Ectodermal cell (in vitro differentiated cells): ENCODE results near the gene DPH7.
"Not testable (repeated sequence)": the region's sequence is repeated elsewhere in the genome, so short reads cannot be mapped to it uniquely, and the experiment has no call there.

Experiments used
- H3K27ac ChIP-seq: 2 replicates; pipeline ENCODE4 v1.7.0; 2013; ENCODE audit warnings: mild to moderate bottlenecking, low read depth, low read length; ENCODE audit not compliant: insufficient read depth, poor library complexity, severe bottlenecking
- H3K27me3 ChIP-seq: 2 replicates; pipeline ENCODE4 v1.7.0; 2013; ENCODE audit warnings: mild to moderate bottlenecking, low read length; ENCODE audit not compliant: insufficient read depth, control insufficient read depth, poor library complexity, severe bottlenecking
- H3K36me3 ChIP-seq: one replicate; pipeline ENCODE4 v1.7.0; 2013; ENCODE audit warnings: low read length; ENCODE audit not compliant: control insufficient read depth, insufficient read depth
- H3K4me1 ChIP-seq: one replicate; pipeline ENCODE4 v1.7.0; 2013; ENCODE audit warnings: low read length; ENCODE audit not compliant: control insufficient read depth, insufficient read depth
- H3K4me3 ChIP-seq: 2 replicates; pipeline ENCODE4 v1.7.0; 2013; ENCODE audit warnings: low read depth, low read length, control low read depth; ENCODE audit not compliant: insufficient read depth
- H3K9me3 ChIP-seq: 2 replicates; pipeline ENCODE4 v1.7.0; 2013; ENCODE audit warnings: mild to moderate bottlenecking, low read length, moderate library complexity; ENCODE audit not compliant: control insufficient read depth
- WGBS, 2 experiments: methylation state at CpG; one replicate each; pipeline ENCODE4 v1.1.7; 2013; ENCODE audit warnings: missing lambda C conversion rate in 2 of 2; 5-methylcytosine and 5-hydroxymethylcytosine counted together

DPH7 gene

DNA sequence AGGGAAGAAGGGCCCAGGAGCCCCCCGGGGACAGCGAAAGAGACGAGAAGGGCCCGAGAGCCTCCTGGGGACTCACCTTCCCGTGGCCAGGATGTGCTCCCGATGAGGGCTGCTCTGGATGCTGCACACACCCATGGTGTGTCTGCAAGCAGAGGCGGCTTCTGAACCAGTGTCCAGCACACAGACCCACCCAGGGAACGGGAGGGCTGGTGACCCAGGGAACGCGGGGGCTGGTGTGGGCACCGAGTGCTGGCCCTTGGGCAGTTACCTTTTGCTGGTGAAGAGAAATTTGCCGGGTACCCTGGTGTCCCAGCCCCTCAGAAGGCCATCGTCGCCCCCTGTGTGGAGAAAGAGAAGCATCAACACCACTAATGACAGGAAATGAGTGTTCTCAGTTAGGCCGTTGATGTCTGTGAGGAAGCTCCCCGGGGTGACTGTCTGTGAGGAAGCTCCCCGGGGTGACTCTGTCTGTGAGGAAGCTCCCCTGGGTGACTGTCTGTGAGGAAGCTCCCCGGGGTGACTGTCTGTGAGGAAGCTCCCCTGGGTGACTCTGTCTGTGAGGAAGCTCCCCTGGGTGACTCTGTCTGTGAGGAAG, 13.8 kb downstream of the DPH7 start:
- Histone ChIP-seq H3K27me3 (no peaks in the 10 kb centered on the region), H3K4me1 (no peaks in the 10 kb centered on the region), H3K4me3 (no peak overlapping the region), H3K27ac (no peak overlapping the region), H3K36me3 (peaks cover 12% of the 10 kb centered on the region), H3K9me3 (no peaks in the 10 kb centered on the region)
- WGBS, 2 experiments = 89 to 96% methylated on average over 17 of the region's 18 CpGs

GRCh38 chr9:137564134-137564533, 14.6 kb downstream of the DPH7 start:
- Histone ChIP-seq H3K4me3 (no peak overlapping the region), H3K9me3 (no peaks in the 10 kb centered on the region), H3K27me3 (no peaks in the 10 kb centered on the region), H3K4me1 (no peaks in the 10 kb centered on the region), H3K27ac (no peak overlapping the region), H3K36me3 (peaks cover 17% of the 10 kb centered on the region)
- WGBS, 2 experiments = 95 to 96% methylated on average over 10 of the region's 10 CpGs

- no peaks in the 10 kb centered on the region for H3K9me3 ChIP-seq
- no peak overlapping the region for H3K4me3 ChIP-seq
- H3K27ac ChIP-seq = no peak overlapping the region
- 93 to 95% methylated on average over 4 of the region's 4 CpGs for WGBS, 2 experiments
- H3K4me1 ChIP-seq = no peaks in the 10 kb centered on the region
- peaks cover 30% of the 10 kb centered on the region for H3K36me3 ChIP-seq
- H3K27me3 ChIP-seq = no peaks in the 10 kb centered on the region
Observed at GRCh38 chr9:137558127-137558526, 20.6 kb downstream of the DPH7 start.

DNA sequence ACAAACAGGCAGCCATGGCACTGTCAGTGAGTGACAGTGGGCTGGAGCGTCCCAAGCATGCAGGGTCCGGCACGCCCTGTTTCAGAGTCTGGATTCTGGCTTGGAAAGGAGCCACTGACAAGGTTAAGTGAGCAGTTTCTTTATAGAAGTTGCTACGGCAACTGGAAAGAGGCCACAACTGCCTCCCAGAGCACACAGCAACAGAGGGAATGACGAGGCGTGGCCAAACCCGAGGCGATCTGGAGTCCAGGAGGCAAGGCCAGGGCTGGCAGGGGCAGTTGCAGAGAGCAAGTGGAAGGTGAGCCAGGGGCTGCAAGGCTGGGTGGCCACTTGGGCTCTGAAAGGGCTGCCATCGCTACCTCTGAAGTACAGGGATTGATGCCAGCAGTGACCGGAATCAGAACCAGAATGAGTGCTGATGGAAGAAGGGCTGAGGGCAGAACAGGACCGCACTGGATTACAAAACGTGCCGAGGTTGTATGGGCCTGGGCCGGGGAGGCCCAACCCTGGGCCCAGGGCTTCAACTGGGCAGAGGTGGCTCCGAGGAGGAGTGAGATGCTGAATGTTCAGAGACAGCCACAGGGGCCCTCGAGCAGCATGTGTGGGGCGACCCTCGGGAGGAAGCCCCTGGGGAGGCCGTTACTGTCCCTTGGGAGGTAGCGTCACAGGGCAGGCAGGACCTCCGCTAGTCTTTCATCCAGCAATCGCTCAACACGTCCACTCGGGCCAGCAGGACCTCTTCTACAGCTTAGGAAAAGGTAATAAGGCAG, 22.5 kb downstream of the DPH7 start:
- 94 to 95% methylated on average over 24 of the region's 24 CpGs for WGBS, 2 experiments
- Histone ChIP-seq H3K4me1 (no peaks in the 10 kb centered on the region), H3K36me3 (peaks cover 30% of the 10 kb centered on the region), H3K9me3 (no peaks in the 10 kb centered on the region), H3K27me3 (no peaks in the 10 kb centered on the region), H3K4me3 (no peak overlapping the region), H3K27ac (no peak overlapping the region)

- Histone ChIP-seq H3K27ac (no peak overlapping the region), H3K36me3 (peaks cover 29% of the 10 kb centered on the region), H3K27me3 (no peaks in the 10 kb centered on the region), H3K4me3 (no peak overlapping the region), H3K4me1 (peaks cover under 1% of the 10 kb centered on the region), H3K9me3 (no peaks in the 10 kb centered on the region)
- 95 to 97% methylated on average over 10 of the region's 10 CpGs for WGBS, 2 experiments
Observed at GRCh38 chr9:137555179-137555578, 23.5 kb downstream of the DPH7 start.

DNA sequence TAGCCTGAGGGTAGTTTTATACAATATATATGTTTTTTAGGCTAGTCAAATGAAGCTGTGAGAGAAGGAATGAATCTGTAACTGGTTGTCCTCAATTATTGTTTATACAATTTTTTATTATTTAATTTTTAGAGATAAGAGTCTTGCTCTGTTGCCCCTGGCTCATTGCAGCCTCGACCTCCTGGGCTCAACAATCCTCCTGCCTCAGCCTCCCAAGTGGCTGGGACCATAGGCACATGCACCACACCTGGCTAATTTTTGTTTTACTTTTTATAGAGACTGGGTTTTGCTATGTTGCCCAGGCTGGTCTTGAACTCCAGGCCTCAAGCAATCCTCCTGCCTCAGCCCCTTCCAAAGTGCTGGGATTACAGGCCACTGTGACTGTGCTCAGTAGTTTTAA, 24.4 kb downstream of the DPH7 start:
- H3K27ac ChIP-seq = no peak overlapping the region
- WGBS, 2 experiments = 90 to 93% methylated on average over 1 of the region's 1 CpG
- peaks cover 7% of the 10 kb centered on the region for H3K4me1 ChIP-seq
- no peak overlapping the region for H3K4me3 ChIP-seq
- peaks cover 22% of the 10 kb centered on the region for H3K36me3 ChIP-seq
- no peaks in the 10 kb centered on the region for H3K27me3 ChIP-seq
- no peaks in the 10 kb centered on the region for H3K9me3 ChIP-seq

- H3K9me3 ChIP-seq, H3K27ac ChIP-seq, H3K27me3 ChIP-seq, H3K4me3 ChIP-seq, H3K4me1 ChIP-seq: not testable (repeated sequence)
- WGBS, 2 experiments = 86 to 87% methylated on average over 10 of the region's 10 CpGs
- H3K36me3 ChIP-seq = peaks cover 22% of the 10 kb centered on the region
Observed at GRCh38 chr9:137553654-137554053, 25.1 kb downstream of the DPH7 start.

DNA sequence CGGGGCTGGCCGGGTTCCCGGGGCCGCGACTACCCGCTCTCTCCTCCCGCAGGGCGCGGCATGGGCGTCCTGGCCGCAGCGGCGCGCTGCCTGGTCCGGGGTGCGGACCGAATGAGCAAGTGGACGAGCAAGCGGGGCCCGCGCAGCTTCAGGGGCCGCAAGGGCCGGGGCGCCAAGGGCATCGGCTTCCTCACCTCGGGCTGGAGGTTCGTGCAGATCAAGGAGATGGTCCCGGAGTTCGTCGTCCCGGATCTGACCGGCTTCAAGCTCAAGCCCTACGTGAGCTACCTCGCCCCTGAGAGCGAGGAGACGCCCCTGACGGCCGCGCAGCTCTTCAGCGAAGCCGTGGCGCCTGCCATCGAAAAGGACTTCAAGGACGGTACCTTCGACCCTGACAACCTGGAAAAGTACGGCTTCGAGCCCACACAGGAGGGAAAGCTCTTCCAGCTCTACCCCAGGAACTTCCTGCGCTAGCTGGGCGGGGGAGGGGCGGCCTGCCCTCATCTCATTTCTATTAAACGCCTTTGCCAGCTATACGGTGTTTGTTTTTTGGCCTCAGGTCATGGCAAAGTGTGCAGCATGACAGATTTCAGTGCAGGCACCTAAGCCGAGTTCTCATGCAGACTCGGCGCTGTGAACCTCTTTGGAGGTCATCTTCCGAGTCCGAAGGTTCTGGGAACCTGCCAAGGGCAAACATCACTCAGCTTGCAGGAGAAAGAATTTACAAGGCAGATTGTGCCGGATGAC, 26.5 kb downstream of the DPH7 start:
- Histone ChIP-seq H3K9me3 (no peaks in the 10 kb centered on the region), H3K4me3 (peak overlapping the region; percentile 76), H3K36me3 (peaks cover 13% of the 10 kb centered on the region), H3K4me1 (peaks cover 7% of the 10 kb centered on the region), H3K27ac (no peak overlapping the region), H3K27me3 (no peaks in the 10 kb centered on the region)
- WGBS, 2 experiments = 16% methylated on average over 58 of the region's 58 CpGs

DNA sequence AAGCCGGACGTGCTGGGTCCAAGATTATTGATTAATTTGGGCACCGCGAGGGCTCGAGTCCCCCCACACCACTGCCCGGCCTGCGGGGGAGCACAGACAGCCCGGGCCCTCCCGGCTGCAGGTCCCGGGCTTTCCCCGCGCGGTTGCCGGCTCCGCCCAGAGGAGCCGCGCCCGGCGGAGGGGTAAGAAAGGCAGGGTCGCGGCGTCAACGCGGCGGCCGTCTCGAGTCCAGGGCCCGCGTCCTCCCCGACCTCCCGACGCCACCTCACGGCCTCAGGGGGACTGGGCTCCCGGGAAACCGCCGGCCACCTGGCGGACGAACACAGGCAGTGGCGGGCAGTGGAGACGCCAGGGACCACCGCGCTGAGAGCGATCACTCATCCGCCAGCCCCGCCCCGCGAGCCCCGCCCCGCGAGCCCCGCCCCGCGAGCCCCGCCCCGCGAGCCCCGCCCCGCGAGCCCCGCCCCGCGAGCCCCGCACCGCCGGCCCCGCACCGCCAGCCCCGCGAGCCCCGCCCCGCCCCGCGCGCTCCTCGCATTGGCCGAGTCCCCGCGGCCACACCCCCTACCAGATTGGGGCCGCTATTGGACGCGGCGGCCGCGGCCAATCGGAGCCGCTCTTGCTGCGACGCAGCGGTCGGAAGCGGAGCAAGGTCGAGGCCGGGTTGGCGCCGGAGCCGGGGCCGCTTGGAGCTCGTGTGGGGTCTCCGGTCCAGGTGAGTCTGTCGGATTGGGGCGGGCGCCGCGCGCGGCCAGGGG, 27.3 kb downstream of the DPH7 start, which contains the start of gene MRPL41:
Gene MRPL41, plus strand, starts transcription at position 616 of the 758 bp plus-strand sequence. CDS start 203 bp downstream, outside the sequence.
- peak within 1 kb of the TSS; percentile 76 for H3K4me3 ChIP-seq
- H3K36me3 ChIP-seq = peaks cover 13% of the 10 kb centered on the region
- WGBS, 2 experiments = 1% methylated on average over 106 of the region's 106 CpGs
- no peaks in the 10 kb centered on the region for H3K27me3 ChIP-seq
- no peak within 1 kb of the TSS for H3K27ac ChIP-seq
- H3K4me1 ChIP-seq = peaks cover 7% of the 10 kb centered on the region
- H3K9me3 ChIP-seq = no peaks in the 10 kb centered on the region

DNA sequence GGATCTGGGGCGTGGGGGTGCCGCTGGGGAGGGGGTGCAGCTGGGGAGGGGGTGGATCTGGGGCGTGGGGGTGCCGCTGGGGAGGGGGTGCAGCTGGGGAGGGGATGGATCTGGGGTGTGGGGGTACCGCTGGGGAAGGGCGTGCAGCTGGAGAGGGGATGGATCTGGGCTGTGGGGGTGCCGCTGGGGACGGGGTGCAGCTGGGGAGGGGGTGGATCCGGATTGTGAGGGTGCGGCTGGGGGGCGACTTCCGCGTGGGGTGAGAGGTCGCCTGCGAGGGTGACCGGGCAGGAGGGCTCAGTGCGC, 27.8 kb downstream of the DPH7 start:
- not testable (repeated sequence) for H3K27me3 ChIP-seq, H3K4me1 ChIP-seq, H3K27ac ChIP-seq, H3K9me3 ChIP-seq
- Histone ChIP-seq H3K4me3 (peak overlapping the region; percentile 42), H3K36me3 (peaks cover 12% of the 10 kb centered on the region)
- WGBS, 2 experiments = 3 to 7% methylated on average over 15 of the region's 17 CpGs
